HuH-7.5 (cell line): ENCODE measurements around the gene GMDS.
"Not testable (repeated sequence)": the region's sequence is repeated elsewhere in the genome, so short reads cannot be mapped to it uniquely, and the experiment has no call there.

Source experiments
- DNase-seq: peaks from one replicate; pipeline ENCODE4 v3.0.0; 2011; ENCODE audit warnings: low spot score

Gene GMDS

GRCh38 chr6:1686117-1687098 lies 559.0 kb downstream of the GMDS start:
- DNase-seq = no peak

- no peak for DNase-seq
Measured at GRCh38 chr6:1679688-1680068, 565.7 kb downstream of the GMDS start.

- DNase-seq = no peak
Measured at GRCh38 chr6:1679031-1679687, 566.2 kb downstream of the GMDS start.

- no peak for DNase-seq
Measured at GRCh38 chr6:1678201-1678600, 567.2 kb downstream of the GMDS start.

GRCh38 chr6:1672379-1672778 lies 573.0 kb downstream of the GMDS start:
- DNase-seq = no peak

- no peak for DNase-seq
Measured at GRCh38 chr6:1670711-1671462, 574.5 kb downstream of the GMDS start.

- no peak for DNase-seq
Measured at GRCh38 chr6:1669996-1670395, 575.4 kb downstream of the GMDS start.

GRCh38 chr6:1668456-1668855 lies 576.9 kb downstream of the GMDS start:
- not testable (repeated sequence) for DNase-seq

- no peak for DNase-seq
Measured at GRCh38 chr6:1667805-1668175, 577.6 kb downstream of the GMDS start.

GRCh38 chr6:1667012-1667804 lies 578.2 kb downstream of the GMDS start:
- no peak for DNase-seq

GRCh38 chr6:1665214-1665613 lies 580.2 kb downstream of the GMDS start:
- no peak for DNase-seq

GRCh38 chr6:1664329-1664728 lies 581.1 kb downstream of the GMDS start:
- DNase-seq = no peak

GRCh38 chr6:1663511-1663910 lies 581.9 kb downstream of the GMDS start:
- no peak for DNase-seq

GRCh38 chr6:1662534-1662933 lies 582.9 kb downstream of the GMDS start:
- no peak for DNase-seq

- no peak for DNase-seq
Measured at GRCh38 chr6:1659816-1660215, 585.6 kb downstream of the GMDS start.

GRCh38 chr6:1658212-1659005 lies 587.0 kb downstream of the GMDS start:
- DNase-seq = no peak

- no peak for DNase-seq
Measured at GRCh38 chr6:1657771-1658165, 587.6 kb downstream of the GMDS start.

- no peak for DNase-seq
Measured at GRCh38 chr6:1657116-1657770, 588.2 kb downstream of the GMDS start.

- no peak for DNase-seq
Measured at GRCh38 chr6:1654054-1654453, 591.4 kb downstream of the GMDS start.

GRCh38 chr6:1652842-1653241 lies 592.6 kb downstream of the GMDS start:
- DNase-seq = no peak

- no peak for DNase-seq
Measured at GRCh38 chr6:1651362-1651761, 594.0 kb downstream of the GMDS start.
